ENCODE results near the gene TMPRSS13.
"Not testable (repeated sequence)": the region's sequence is repeated elsewhere in the genome, so short reads cannot be mapped to it uniquely, and the experiment has no call there.

The TMPRSS13 gene

DNA sequence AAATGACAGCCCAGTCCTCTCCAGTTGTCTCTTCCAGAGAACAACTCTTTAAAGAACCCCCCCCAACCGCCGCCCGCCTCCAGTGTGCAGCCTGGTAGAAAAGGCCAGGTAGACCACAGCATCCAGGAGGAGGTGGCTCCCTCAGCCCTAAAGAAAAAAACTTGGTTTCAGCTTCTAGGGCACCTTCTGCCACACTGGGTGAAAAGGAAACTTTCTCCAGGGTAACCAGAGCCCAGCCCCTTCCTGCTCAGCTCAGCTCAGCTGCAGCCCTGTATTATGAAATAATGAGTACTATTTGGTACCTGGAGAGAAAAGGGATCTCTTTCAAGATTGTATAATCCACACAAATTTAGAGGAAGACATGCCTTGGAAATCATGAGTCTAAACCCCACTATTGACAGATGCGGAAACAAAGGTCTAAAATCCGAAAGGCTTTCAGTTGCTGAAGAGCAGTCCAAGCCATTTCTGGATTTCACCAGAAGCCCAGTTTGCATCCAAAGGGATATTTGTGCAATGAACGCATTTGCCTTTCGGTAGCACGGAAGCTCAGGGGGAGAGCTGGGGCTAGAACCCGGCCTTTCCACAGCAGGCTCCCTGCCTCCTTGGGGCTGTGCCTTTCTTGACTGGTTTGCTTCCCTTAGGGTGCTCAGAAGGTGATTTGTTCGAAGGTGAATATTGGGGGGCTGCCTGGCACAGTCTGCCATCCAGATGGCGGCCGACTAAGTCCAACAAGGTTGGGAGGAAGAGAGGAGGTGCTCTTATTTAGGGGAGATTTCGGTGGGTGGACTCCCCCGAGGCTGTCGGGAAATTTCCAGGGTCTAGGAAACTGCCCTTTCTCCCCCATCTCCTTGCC, 56.0 kb downstream of the TMPRSS13 start:
- DNase-seq (ENCODE audit: low read depth): no peak

DNA sequence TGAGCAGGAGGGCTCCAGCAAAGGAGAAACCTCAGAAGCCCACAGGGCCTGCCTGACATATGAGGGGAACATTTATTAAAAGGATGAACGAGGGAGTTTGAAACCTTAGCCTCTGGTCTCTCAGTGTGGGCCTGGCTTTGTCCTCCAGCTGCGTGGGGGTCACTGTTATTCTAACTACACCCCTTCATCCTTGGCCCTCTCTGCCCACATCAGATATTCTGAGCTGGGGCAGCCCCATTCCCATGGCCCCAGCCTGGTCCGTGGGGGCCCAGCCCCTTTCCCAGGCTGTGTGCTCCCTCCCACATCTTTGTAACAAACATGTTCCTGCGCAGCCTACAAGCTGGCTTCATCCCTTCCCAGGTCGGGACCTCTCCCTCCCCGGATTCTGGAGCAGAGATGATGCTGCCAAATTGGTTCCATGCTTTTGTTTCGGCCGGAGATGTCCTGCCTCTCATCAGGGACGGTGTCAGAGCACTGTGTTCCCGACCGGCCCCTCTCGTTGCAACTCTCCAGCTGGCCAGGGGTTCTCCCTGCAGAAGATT, 56.7 kb downstream of the TMPRSS13 start:
- no peak for DNase-seq (ENCODE audit: low read depth)

DNA sequence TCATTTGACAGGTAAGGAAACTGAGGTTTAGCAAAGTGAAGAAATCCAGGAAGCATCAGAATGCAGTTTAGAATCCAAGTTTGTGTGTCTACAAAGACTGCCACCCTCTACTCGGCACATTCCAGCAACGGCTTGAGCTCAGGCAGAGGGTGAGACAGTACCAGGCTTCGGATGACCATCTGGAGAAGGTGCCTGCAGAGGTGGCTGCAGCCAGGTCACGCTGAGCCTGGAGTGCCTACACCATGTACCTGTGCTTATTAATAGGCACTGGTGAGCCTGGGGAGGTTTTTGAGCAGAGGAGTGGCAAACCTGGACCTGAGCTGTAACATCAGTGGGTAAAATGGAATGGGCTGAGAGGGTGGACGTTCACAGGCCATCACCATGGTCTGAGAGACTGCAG, 57.4 kb downstream of the TMPRSS13 start:
- no peak for DNase-seq (ENCODE audit: low read depth)

DNA sequence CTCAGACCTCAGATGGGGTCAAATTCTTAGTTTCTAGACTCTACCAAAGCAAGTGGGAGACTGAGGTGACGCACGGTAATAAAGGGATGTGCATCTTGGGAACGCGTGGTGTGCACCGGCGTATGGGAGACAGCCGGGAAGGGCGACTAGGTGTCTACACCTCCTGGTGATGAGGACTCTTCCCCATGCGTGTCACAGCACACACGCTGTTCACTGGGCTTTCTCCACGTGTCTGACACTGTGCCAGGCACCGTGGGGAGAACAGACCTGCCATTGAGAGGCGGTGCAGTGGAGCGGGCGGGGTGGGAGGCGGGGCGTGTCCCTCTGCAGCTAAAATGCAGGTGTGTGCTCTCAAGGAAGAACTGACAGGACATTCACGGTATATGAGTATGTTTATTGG, 58.0 kb downstream of the TMPRSS13 start:
- DNase-seq (ENCODE audit: low read depth): no peak

DNA sequence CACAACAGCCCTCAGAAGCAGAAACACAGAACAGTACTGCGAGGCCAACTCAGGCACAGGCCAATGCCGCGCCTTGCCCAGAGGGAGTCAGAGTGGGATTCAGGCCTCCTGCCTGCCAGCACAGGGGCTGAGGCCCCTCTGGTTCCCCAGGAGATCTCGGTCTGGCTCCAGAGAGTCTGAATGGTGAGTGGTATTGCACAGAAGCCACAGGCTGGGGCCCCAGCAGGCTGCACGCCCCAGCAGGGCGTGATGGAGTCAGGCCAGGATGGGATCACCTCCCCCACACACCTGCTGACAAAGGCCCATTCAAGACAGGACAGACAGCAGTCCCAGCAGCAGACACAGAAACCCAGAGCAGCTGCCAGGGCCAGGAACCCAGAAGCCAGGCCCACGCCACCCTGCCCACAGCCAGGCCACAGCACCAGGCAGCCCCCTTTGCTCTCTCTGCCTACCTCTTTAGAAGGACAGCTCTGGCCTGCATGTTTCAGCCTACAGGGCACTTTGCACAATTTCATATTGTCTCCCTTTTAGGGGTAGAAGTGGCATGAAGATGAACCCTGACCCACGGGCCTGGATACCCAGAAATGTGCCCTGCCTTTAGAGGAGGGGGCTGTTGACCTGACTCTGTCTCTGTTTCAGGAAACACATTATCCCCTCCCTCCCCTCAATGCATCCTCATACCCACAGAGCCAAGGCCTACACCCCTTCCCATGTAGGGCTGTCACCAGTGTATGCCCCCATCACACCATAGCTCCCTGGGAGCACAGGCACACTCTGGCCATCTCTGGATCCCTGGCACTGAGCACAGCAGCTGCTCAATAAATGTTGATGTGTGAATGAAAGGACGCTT, 58.9 kb downstream of the TMPRSS13 start:
- no peak for DNase-seq (ENCODE audit: low read depth)

DNA sequence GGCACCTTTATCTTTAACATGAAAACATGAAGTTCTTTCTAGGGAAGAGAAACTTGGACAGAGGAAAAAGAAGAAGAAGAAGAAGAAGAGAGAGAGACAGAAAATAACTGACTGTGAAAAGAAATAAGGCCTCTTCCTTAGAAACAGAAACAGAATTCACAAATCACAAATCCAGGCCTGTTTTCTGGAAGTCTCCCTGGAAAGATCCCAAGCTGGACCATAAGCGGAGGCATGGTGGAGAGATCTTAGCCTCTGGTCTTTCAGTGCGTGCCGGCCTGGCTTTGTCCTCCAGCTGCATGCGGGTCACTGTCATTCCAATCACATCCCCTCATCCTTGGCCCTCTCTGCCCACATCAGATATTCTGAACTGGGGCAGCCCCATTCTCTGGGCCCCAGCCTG, 59.6 kb downstream of the TMPRSS13 start:
- DNase-seq (ENCODE audit: low read depth): no peak

DNA sequence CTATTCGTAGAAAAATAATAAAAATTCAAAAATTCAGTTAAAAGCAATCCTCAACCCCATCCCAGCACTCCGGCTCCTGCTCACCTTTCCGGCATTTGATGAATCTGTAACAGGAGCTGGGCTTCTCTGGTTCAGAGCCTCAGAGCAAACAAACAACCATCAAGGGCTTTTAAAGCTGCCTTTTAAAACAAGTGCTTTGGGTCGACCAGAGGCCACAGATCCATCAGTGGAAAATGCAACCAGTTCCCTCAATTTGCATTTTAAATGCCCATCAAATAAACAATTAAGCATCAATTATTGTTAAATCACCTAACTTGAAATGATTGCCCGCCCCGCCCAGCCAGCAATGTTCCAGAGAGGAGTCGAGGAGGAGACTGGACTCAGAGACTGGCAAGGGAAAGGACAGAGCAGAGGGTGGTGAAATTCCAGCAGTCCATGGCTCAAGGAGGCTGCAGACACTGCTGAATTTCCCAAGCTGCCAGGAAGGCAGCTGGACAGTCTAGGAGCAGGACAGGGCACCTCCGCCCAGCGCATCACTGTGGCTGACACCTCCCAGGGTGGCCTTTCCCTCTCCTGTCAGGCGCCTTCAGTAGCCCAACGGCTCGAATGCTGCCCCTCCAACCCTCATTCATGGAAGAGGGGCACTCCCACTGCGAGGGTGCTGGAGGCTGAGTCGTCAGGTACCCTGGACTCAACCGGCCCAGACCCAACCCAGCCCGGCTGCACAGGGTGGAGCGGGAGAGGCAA, 60.2 kb downstream of the TMPRSS13 start:
- no peak for DNase-seq (ENCODE audit: low read depth)

DNA sequence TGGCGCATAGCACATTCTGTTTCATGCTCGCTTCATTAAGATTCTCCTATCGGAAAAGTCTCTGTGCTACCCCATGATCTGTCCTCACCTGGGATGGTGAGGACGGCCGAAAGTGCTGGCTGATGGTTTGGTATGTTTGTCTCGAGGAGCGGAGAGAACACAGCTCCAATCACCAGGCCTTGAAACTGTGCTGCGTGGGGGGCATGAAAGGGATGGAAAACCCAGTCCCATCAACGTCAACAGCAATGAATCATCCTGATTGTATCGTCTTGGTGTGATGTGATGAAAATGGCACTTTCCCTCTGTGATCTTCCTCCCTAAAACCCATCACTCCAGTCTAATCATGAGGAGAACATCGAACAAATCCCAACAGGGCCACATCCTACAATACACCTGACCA, 61.1 kb downstream of the TMPRSS13 start:
- DNase-seq (ENCODE audit: low read depth): no peak

DNA sequence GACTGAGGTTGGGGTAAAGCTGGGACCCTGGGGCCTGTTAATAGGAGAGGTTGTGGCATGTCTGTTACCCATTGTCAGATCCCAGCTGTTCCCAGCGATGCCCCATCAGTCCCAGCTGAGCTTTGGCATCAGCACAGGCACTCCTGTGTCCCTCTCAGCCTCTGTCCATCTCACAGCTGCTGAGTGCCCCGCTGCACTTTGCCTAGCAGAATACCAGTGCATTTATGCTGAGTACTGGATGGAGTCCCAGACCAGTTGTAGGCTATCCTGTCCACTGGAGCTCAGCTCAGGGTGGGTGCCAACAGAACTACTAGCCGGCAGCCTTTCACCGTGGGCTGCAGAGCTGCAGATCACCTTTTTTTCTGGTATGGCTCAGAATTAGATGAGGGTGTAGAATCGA, 62.7 kb downstream of the TMPRSS13 start:
- no peak for DNase-seq (ENCODE audit: low read depth)

DNA sequence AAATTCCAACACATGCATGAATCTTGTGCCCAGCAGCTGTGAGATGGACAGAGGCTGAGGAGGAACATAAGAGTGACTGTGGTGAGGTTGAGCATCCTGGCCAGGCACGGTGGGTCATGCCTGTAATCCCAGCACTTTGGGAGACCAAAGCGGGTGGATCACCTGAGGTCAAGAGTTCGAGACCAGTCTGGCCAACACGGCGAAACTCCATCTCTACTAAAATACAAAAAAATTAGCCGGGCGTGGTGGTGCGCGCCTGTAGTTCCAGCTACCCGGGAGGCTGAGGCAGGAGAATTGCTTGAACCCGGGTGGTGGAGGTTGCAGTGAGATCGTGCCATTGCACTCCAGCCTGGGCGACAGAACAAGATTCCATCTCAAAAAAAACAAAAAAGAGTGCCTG, 63.7 kb downstream of the TMPRSS13 start:
- not testable (repeated sequence) for DNase-seq (ENCODE audit: low read depth)

DNA sequence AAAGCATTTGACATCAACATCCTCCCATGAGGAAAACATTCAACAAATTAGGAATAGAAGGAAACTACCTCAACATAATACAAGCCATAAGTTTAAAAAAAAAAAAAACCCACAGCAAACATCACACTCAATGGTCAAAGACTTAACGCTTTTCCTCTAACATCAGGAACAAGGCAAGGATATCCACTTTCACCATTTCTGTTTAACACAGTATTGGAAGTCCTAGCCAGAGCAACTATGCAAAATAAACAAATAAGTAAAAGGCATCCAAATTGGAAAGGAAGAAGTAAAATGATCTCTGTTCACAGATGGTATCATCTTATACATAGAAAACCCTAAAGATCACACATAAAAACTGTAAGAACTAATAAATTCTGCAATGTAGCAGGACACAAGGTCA, 65.8 kb downstream of the TMPRSS13 start:
- DNase-seq (ENCODE audit: low read depth): no peak

DNA sequence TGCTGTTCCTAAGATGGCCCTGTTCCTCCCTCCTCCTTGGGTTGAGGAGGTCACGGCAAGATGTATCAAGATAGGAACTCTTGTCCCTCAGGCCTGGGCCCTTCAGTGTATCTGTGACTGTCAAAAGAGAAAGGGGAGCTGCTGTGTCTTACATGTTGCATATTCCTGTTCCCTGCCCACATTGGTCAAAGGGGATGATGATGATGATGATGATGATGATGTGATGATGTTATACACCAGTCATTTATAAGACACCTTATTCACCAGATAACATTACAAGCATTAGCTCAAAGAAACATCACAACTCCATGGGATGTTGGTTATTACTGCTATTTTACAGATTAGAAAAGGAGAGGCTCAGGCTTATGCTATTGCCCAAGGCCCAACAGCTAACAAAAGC, 66.4 kb downstream of the TMPRSS13 start:
- DNase-seq (ENCODE audit: low read depth): no peak

DNA sequence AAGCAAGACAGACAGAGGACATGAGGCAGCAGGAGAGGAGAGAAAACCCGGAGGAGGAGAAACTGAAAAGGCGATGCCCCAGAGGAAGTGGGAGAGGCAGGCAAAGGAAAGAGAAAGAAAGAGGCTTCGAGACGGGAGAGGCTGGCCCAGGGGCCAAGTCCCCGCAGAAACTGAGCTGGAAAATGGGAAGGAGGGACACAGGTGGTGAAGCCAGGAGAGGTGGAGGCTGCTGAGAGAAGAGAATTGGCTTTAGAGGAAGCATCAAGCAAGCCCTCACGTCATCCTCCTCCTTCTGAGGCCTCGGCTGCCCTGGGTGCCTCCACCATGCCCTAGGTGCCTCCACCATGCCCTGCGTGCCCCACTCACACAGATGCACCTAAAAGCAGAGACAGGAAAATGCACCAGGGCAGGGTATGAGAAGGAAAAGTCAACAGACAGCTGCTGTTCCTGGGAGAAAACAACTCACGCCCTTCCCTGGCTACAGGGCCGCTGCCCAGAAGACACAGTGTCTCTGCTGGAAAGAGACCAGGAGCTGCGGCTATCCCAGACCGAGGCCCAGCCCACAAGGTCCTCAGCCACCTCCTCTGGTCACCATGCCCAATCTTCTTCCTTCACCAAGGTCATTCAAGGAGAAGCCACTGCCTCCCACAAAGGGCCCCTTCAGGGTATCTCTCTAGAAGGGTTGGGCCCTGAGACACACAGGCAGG, 67.0 kb downstream of the TMPRSS13 start:
- no peak for DNase-seq (ENCODE audit: low read depth)

DNA sequence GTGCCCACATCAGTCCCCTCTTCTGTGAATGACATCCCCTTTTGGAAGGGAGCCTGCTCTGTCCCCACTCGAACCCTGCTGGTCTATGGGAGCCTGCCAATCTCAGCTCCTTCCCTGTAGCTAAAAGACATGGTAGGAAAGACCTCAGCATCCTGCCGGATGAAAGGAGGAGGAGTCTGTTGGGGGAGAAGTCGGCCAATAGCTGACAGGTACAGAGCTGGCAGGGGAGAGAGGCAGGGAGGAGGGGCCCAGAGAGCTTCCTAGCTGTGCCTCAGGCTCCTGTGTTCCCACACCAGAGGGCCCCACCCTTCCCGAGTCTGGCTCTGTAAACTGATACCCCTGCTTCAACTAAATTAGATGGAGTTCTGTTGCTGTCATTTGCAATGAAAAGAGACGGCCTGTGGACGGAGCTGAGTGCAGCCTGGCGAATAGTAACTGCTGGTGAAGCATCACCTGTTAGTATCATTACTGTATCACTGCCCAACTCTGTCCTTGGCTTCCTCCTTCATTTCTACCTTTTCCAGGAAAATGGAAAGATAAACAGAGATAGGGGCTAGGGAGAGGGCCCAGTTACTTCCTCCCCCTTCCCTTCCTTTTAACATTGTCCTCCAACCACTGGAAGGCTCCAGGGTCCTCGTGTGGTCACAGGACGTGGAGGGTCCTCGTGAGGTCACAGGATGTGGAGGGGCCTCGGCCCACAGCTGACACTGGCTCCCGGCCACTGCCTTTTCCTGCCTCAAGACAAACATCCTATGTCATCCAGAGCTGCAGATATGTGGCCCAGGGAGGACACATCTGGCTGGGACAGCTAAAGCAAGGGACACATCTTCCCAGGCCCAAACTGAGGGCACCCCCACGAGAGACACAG, 67.8 kb downstream of the TMPRSS13 start:
- DNase-seq (ENCODE audit: low read depth): no peak

DNA sequence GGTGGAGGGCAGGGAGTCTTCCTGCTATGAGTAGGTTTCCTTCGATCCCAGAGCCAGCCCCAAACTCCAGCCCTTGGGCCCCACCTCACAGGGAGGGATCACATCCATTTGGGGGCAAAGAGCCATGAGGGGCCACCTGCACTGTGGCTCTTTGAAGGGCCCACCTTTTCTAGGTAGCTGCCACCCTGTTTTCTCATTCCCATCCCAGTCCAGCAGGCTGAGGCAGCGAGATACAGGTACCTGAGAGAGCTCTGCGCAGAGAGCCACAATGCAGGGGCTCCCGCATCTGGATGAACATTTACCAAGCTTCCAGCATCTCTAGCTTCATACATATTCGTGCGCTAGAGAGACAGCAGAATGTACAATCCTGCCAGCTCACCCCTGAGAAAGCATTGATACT, 69.1 kb downstream of the TMPRSS13 start:
- no peak for DNase-seq (ENCODE audit: low read depth)

DNA sequence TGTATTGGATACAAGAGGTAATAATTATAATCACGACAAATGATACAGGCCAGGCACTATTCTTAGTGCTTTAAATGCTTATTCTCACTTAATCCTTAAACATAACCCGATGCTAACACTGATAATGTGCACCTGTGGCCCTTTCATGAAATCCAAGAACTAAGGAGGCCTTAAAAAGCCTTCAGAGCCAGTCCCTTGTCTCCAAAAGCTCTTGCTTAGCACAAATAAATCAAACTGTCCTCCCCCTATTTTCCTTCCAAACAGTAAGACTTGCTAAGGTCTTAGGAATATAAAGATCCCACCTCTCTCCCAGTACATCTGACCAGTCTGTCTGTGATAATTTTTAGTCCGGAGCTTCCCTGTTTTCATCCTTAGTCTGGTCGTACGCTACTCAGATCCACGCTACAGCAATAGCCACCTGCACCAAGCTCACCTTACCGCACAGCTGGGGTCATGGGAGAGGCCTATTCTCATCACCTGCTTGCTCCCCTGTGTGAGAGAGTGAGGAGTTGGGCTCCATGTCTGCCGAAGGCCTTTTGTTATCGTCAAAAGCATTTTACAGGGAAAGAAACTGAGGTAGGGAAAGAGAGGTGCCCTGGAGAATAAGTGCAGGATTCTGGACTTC, 69.6 kb downstream of the TMPRSS13 start:
- DNase-seq (ENCODE audit: low read depth): no peak

DNA sequence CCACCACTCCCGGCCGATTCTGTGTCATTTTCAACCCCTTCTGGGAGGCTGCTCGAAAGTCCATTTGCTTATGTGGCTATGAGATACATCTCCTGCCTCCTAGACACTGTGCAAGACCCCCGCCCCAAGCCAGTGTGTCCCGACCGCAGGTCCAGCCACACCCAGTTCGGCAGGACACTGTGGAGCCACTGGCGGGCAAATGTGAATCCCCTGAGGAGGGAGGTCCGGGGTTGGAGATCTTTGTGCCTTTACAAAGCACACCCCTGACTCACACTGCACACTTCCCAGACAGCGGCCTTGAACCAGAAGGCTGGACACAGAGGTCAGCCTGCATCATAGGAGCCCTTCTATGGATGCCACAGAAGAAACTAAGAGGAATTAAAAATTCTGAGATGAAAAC, 70.1 kb downstream of the TMPRSS13 start:
- DNase-seq (ENCODE audit: low read depth): no peak

DNA sequence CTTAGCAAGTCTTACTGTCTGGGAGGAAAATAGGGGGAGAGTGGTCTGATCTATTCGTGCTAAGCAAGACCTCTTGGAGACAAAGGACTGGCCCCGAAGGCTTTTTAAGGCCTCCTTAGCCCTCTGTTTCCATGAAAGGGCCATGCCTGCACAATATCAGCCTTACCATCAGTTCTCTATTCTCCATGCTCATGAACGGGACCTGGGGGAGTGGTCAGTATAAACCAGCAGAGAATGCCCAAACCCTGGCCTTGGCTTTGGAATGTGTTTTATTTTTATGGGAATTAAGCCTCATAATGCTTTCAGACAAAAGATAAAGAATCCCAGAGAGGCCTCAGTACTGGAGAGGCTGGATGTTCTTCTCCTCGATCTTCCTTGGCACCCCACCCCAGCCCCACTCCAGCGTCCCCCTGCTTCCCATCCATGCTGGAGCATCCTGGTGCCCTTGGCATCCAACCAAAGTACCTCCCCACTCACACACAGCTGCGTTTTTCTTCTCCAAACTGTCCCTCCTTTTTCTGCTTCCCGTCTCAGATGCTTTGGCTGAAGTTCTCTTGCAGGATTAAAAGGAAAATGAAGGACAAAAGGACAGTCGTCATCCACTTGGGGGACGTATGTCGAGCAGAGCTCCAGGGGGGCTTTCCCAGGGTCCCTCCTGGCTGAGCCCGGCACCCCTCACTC, 71.3 kb downstream of the TMPRSS13 start:
- no peak for DNase-seq (ENCODE audit: low read depth)

DNA sequence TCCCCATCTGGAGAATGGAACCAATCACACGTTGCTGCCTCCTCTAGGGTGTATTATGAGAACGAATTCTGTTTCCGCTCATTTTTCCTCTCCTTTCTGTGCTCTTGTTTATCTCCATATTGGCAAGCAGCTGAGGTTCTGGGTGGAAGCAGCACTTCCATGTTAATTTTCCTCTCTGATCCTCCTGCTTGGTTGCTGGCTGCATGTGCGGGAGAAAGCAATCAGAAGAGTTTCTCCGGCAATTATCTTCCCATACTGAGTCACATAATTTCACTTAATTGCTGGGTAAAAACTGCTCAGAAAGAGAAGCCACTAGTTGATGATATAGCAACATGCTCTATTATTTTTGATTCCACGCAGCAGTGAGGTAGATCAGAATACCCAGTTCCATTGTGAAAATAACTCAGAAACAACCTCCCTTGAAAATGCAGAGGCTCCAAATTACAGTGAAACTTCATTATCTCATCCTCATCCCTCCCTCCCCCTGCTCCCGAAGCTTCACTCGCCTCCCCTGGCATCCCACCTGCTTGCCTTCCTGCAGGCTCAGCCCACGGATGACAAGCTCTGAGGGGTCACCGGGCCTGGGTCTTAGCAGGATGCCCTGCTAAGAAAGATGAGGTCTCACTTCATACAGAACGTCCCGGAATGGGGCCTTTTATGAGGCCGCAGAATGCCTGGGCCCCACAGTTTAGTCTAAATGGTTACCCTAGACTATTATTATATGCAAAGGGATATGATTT, 73.1 kb downstream of the TMPRSS13 start:
- DNase-seq (ENCODE audit: low read depth): no peak

All from stimulated activated CD8-positive, alpha-beta memory T cell treated with anti-CD3 and anti-CD28 coated beads, Interleukin-12 subunit alpha, Interleukin-12 subunit beta, amount 100 ng/mL, for 4 hours (primary cell).